ENCODE data around the gene TBX5.

DNA sequence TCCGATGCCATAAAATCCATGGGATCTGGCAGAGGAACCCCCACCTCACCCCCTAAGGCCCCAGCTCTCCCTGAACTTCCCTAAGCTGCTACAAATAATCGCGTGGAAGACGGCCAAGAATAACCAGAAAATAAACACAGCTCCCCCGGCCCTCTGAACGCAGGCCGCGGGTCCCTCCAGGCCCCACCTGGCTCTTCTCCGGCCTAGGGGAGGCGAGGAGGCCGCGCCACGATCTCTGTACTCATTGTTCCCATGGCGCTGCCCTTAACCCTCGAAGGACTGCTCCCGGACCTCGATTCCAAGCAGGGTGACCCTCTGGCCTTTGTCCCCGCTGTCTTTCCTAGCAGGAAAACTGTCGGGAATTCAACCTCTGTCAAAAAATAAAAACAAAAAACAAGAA, 33.9 kb upstream of the TBX5 start:
- TF ChIP-seq TAF1 (IDR thresholded peaks at IDR 0.05; ENCODE audit: borderline replicate concordance, insufficient read depth, low read length) (no peak), POLR2AphosphoS5 (IDR thresholded peaks at IDR 0.05; ENCODE audit: low read depth, low read length) (no peak)

Measured in PFSK-1 (cell line).